Neural cell (in vitro differentiated cells): Measurements from ENCODE around the gene KCNH2. TPM values are rescaled to one million over a fixed set of nuclear protein-coding genes. Genes with fewer than 3 reads are reported as not detected.

Experiments used
- H2AFZ ChIP-seq: fragments of 200-600, 300-800 bp; sonication (generic), shearing (Covaris generic); 2 replicates; pipeline ENCODE4 v1.6.0; 2014; ENCODE audit warnings: low read depth, mild to moderate bottlenecking, antibody characterized with exemption, low read length, moderate library complexity
- H3F3A ChIP-seq: fragments of 200-600 bp; shearing (Covaris generic); 2 replicates; pipeline ENCODE4 v1.6.1; 2016; ENCODE audit warnings: mild to moderate bottlenecking, moderate library complexity, mixed read lengths, antibody characterized with exemption, low read length; ENCODE audit not compliant: insufficient read depth, poor library complexity, severe bottlenecking
- H3K27ac ChIP-seq: fragments of 200-600, 300-800 bp; sonication (generic), shearing (Covaris generic); 2 replicates; pipeline ENCODE4 v1.5.1; 2014; ENCODE audit warnings: mild to moderate bottlenecking, low read length, moderate library complexity
- H3K27me3 ChIP-seq: fragments of 300-800, 200-600 bp; sonication (generic), shearing (Covaris generic); 2 replicates; pipeline ENCODE4 v1.6.0; 2014; ENCODE audit warnings: mild to moderate bottlenecking, low read depth, low read length, moderate library complexity; ENCODE audit not compliant: insufficient read depth
- H3K36me3 ChIP-seq: fragments of 300-800, 200-600 bp; sonication (generic), shearing (Covaris generic); 2 replicates; pipeline ENCODE4 v1.5.1; 2014; ENCODE audit warnings: mild to moderate bottlenecking, antibody characterized with exemption, low read length, moderate library complexity; ENCODE audit not compliant: insufficient read depth
- H3K4me2 ChIP-seq: fragments of 300-800, 200-600 bp; sonication (generic), shearing (Covaris generic); 2 replicates; pipeline ENCODE4 v1.6.0; 2014; ENCODE audit warnings: mild to moderate bottlenecking, low read length
- H3K4me3 ChIP-seq: fragments of 300-800, 200-600 bp; sonication (generic), shearing (Covaris generic); 2 replicates; pipeline ENCODE4 v1.5.1; 2014; ENCODE audit warnings: mild to moderate bottlenecking, low read length, moderate library complexity
- H3K79me2 ChIP-seq: fragments of 200-600 bp; shearing (Covaris generic); replicated peaks from 2 replicates; pipeline ENCODE4 v1.6.0; 2014; ENCODE audit warnings: mild to moderate bottlenecking, low read length, moderate library complexity; ENCODE audit not compliant: insufficient read depth
- H3K9ac ChIP-seq: fragments of 300-800, 200-600 bp; sonication (generic), shearing (Covaris generic); 2 replicates; pipeline ENCODE4 v1.6.1; 2016; ENCODE audit warnings: mild to moderate bottlenecking, low read length, mixed read lengths
- H3K9me2 ChIP-seq: fragments of 200-600 bp; shearing (Covaris generic); 2 replicates; pipeline ENCODE4 v1.6.1; 2016; ENCODE audit warnings: mild to moderate bottlenecking, low read length, mixed read lengths; ENCODE audit not compliant: insufficient read depth
- H3K9me3 ChIP-seq: fragments of 200-600, 300-800 bp; sonication (generic), shearing (Covaris generic); 2 replicates; pipeline ENCODE4 v1.6.1; 2016; ENCODE audit warnings: mild to moderate bottlenecking, mixed run types, low read length, moderate library complexity, mixed read lengths
- H4K20me1 ChIP-seq: fragments of 200-600 bp; shearing (Covaris generic); 2 replicates; pipeline ENCODE4 v1.6.1; 2016; ENCODE audit warnings: mild to moderate bottlenecking, mixed run types; ENCODE audit not compliant: insufficient read depth
- EP300 ChIP-seq: fragments of 450-650 bp; conservative IDR thresholded peaks from 2 replicates; pipeline ENCODE4 v1.6.1; 2014; ENCODE audit warnings: antibody characterized with exemption, mild to moderate bottlenecking, moderate library complexity; ENCODE audit not compliant: poor library complexity, severe bottlenecking
- EZH2 ChIP-seq: fragments of 200-600, 300-800 bp; shearing (Covaris generic), sonication (generic); IDR thresholded peaks from 2 replicates; pipeline ENCODE4 v1.6.1; 2014; ENCODE audit warnings: antibody characterized with exemption, low read length, borderline replicate concordance, mild to moderate bottlenecking; ENCODE audit not compliant: insufficient read depth, poor library complexity, severe bottlenecking
- MXI1 ChIP-seq: fragments of 450-650 bp; conservative IDR thresholded peaks from 2 replicates; pipeline ENCODE4 v1.6.1; 2014; ENCODE audit warnings: antibody characterized with exemption, mild to moderate bottlenecking; ENCODE audit not compliant: poor library complexity, severe bottlenecking
- POLR2AphosphoS5 ChIP-seq: IDR thresholded peaks from 2 replicates; pipeline ENCODE4 v1.6.1; 2012
- RAD21 ChIP-seq: fragments of 450-650 bp; conservative IDR thresholded peaks from 2 replicates; pipeline ENCODE4 v1.6.1; 2014; ENCODE audit warnings: antibody characterized with exemption, mild to moderate bottlenecking, moderate library complexity
- SMC3 ChIP-seq: fragments of 450-650 bp; conservative IDR thresholded peaks from 2 replicates; pipeline ENCODE4 v1.6.1; 2014; ENCODE audit warnings: antibody characterized with exemption, mild to moderate bottlenecking, moderate library complexity; ENCODE audit not compliant: poor library complexity
- TAF1 ChIP-seq: IDR thresholded peaks from 2 replicates; pipeline ENCODE4 v1.6.1; 2012; ENCODE audit warnings: low read depth
- polyA plus RNA-seq: library from polyadenylated mRNA; depleted of rRNA; stranded (reverse); fragments of >200 nt; gene quantifications from 2 replicates; pipeline ENCODE4 v1.2.3, GENCODE V29; 2014
- TF ChIP-seq, protein P1 (sequence below): IDR thresholded peaks from 2 replicates; pipeline ENCODE4 v1.6.1; 2012; ENCODE audit warnings: borderline replicate concordance
- TF ChIP-seq, protein P2 (sequence below): fragments of 450-650 bp; IDR thresholded peaks from 2 replicates; pipeline ENCODE4 v1.5.1; 2014; ENCODE audit warnings: antibody characterized with exemption, mild to moderate bottlenecking, moderate library complexity; ENCODE audit not compliant: poor library complexity, severe bottlenecking

KCNH2 gene
- polyA plus RNA-seq, 1 donor from 2014 or later, result 24.4 TPM

DNA sequence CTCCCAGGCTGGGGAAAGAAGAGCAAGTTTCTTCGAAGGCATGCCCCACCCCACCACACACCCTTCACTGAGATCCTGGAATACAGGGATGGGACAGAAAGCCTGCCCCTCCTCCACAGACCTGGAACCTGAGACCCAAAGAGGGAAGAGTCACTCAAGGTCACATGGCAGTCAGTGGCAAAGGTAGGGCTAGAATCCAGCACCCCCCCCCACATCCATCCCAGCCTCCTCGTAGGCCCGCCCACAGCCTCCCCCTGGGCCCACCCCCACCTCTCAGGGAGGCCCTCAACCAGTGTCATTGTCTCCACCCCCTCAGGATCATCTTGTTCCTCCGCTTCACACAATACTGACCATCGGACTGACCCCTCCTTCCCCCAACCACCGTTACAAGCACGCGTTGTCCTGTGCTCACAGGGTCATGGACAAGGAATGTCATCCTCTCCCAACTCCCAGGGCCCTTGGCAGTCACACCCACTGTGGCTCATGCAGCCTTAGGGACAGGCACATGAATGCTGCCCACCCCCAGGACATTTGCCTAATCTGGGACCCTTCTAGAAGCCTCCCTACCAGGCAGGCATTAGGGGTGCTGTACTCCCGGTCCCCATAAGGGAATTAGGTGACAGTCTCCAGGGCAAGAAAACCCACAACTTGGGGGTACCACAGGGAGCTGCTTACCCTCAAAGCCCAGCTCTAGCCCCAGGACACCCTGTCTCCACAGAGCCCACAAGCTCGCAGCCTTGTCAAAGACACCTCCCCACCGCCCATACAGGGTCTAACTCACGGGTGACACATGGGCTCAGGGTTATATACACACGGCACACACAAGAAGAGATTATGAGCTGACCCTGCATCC lies 1.4 kb downstream of the KCNH2 start:
- H4K20me1 ChIP-seq, result no peaks in the 10 kb centered on the region
- TF ChIP-seq MXI1, result peak; percentile 44
- TF ChIP-seq EP300, result no peak
- H3K79me2 ChIP-seq, result peaks cover 45% of the 10 kb centered on the region
- peak overlapping the region; percentile 93 for H3K4me2 ChIP-seq
- H2AFZ ChIP-seq, result no peak overlapping the region
- H3K9ac ChIP-seq, result peak overlapping the region; percentile 74
- H3K9me3 ChIP-seq, result no peaks in the 10 kb centered on the region
- H3F3A ChIP-seq, result peaks cover 7% of the 10 kb centered on the region
- no peaks in the 10 kb centered on the region for H3K27me3 ChIP-seq
- no peaks in the 10 kb centered on the region for H3K9me2 ChIP-seq
- H3K36me3 ChIP-seq, result no peaks in the 10 kb centered on the region
- peak overlapping the region; percentile 72 for H3K4me3 ChIP-seq
- peak overlapping the region; percentile 57 for H3K27ac ChIP-seq

DNA sequence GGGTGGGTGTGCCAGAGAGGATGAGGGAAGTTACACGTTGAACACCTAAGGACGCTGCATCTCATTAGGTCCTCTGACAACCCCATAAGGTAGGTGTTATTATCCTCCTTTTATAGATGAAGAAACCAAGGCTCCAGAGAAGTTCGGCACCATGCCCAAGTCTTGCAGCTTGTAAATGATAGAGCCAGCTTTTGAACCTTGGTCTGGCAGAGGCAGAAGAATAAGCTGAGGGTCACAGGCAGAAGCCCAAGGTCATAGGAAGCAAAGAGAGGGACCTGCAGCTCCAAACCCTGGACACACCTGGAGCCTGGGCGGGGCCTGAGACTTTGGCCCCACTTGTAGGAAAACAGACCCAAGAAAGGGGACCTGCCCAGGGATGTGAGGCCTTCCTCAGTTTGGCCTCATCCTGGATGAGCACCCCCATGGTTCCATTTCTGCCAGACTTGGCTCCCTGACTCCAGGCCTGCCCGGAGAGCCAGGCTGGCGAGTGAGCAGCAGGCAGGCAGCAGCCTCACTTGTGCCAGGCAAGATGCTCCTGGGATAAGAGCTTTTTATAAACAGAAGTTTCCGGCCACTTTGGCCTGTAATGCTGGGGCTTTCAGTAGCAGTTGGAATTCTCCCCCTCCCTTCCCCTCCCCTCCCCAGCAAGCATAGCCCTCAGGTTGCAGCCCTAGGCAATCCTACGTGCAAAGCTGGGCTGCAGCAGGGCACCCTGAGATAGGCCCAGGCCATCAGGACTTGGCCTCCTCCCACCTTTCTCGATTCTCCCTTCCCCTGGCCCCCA lies 2.4 kb downstream of the KCNH2 start:
- Histone ChIP-seq H4K20me1 (no peaks in the 10 kb centered on the region), H3K27ac (peak overlapping the region; percentile 52), H3K4me3 (peak overlapping the region; percentile 72), H3K27me3 (no peaks in the 10 kb centered on the region), H2AFZ (no peak overlapping the region), H3K9me3 (no peaks in the 10 kb centered on the region), H3K4me2 (peak overlapping the region; percentile 93), H3K79me2 (peaks cover 52% of the 10 kb centered on the region), H3K36me3 (no peaks in the 10 kb centered on the region), H3K9ac (peak overlapping the region; percentile 74), H3F3A (peaks cover 6% of the 10 kb centered on the region), H3K9me2 (no peaks in the 10 kb centered on the region)
- TF ChIP-seq SMC3, result no peak
- TF ChIP-seq RAD21, result no peak
- no peak for TF ChIP-seq POLR2AphosphoS5
- TF ChIP-seq EP300, result no peak
- TF ChIP-seq, protein P1, sequence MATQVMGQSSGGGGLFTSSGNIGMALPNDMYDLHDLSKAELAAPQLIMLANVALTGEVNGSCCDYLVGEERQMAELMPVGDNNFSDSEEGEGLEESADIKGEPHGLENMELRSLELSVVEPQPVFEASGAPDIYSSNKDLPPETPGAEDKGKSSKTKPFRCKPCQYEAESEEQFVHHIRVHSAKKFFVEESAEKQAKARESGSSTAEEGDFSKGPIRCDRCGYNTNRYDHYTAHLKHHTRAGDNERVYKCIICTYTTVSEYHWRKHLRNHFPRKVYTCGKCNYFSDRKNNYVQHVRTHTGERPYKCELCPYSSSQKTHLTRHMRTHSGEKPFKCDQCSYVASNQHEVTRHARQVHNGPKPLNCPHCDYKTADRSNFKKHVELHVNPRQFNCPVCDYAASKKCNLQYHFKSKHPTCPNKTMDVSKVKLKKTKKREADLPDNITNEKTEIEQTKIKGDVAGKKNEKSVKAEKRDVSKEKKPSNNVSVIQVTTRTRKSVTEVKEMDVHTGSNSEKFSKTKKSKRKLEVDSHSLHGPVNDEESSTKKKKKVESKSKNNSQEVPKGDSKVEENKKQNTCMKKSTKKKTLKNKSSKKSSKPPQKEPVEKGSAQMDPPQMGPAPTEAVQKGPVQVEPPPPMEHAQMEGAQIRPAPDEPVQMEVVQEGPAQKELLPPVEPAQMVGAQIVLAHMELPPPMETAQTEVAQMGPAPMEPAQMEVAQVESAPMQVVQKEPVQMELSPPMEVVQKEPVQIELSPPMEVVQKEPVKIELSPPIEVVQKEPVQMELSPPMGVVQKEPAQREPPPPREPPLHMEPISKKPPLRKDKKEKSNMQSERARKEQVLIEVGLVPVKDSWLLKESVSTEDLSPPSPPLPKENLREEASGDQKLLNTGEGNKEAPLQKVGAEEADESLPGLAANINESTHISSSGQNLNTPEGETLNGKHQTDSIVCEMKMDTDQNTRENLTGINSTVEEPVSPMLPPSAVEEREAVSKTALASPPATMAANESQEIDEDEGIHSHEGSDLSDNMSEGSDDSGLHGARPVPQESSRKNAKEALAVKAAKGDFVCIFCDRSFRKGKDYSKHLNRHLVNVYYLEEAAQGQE, result no peak
- TF ChIP-seq, protein P2, sequence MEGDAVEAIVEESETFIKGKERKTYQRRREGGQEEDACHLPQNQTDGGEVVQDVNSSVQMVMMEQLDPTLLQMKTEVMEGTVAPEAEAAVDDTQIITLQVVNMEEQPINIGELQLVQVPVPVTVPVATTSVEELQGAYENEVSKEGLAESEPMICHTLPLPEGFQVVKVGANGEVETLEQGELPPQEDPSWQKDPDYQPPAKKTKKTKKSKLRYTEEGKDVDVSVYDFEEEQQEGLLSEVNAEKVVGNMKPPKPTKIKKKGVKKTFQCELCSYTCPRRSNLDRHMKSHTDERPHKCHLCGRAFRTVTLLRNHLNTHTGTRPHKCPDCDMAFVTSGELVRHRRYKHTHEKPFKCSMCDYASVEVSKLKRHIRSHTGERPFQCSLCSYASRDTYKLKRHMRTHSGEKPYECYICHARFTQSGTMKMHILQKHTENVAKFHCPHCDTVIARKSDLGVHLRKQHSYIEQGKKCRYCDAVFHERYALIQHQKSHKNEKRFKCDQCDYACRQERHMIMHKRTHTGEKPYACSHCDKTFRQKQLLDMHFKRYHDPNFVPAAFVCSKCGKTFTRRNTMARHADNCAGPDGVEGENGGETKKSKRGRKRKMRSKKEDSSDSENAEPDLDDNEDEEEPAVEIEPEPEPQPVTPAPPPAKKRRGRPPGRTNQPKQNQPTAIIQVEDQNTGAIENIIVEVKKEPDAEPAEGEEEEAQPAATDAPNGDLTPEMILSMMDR, result no peak
- no peak for TF ChIP-seq EZH2
- TF ChIP-seq TAF1, result no peak
- TF ChIP-seq MXI1, result no peak
